GM13977 (cell line): ENCODE measurements around the gene GRIA4.
"Not testable (repeated sequence)": the region's sequence is repeated elsewhere in the genome, so short reads cannot be mapped to it uniquely, and the experiment has no call there.

Source experiments
- DNase-seq: peaks from one replicate; pipeline ENCODE4 v3.0.0; 2012; ENCODE audit warnings: low spot score
- CTCF ChIP-seq: IDR thresholded peaks from 2 replicates; pipeline ENCODE4 v1.5.1; 2012; ENCODE audit warnings: mild to moderate bottlenecking, control low read depth; ENCODE audit not compliant: insufficient read depth; ENCODE audit errors: extremely low read depth, missing control alignments
- in situ Hi-C: fragments of 300-500 bp; cut with MboI; formaldehyde crosslinking; loops from one replicate; pipeline ENCODE4 v1.12.0; 2022; ENCODE audit warnings: low sequenced_read_pairs, low pct_unique_long_range_greater_than_20kb, mixed read lengths, inconsistent platforms; ENCODE audit not compliant: unreplicated experiment

Gene GRIA4

GRCh38 chr11:105781807-105782206 lies 171.9 kb downstream of the GRIA4 start:
- DNase-seq, result no peak

GRCh38 chr11:105783216-105783615 lies 173.3 kb downstream of the GRIA4 start:
- no peak for DNase-seq
- in situ Hi-C loops, result no loop called here
- no peak for TF ChIP-seq CTCF

More at GRCh38 chr11:105781807-105782206, 171.9 kb downstream of the GRIA4 start:
- no peak for TF ChIP-seq CTCF
- in situ Hi-C loops, result no loop called here

- DNase-seq, in situ Hi-C loops: not testable (repeated sequence)
These were observed 176.0 kb downstream of the GRIA4 start for GRCh38 chr11:105785850-105786249.

GRCh38 chr11:105786741-105787140 lies 176.9 kb downstream of the GRIA4 start:
- no peak for TF ChIP-seq CTCF
- no peak for DNase-seq
- in situ Hi-C loops, result no loop called here

- no peak for TF ChIP-seq CTCF
- DNase-seq, result no peak
- in situ Hi-C loops, result no loop called here
These were observed 179.9 kb downstream of the GRIA4 start for GRCh38 chr11:105789579-105790420.

- DNase-seq, result no peak
- in situ Hi-C loops, result no loop called here
- no peak for TF ChIP-seq CTCF
These were observed 181.0 kb downstream of the GRIA4 start for GRCh38 chr11:105790840-105791239.

- in situ Hi-C loops, result no loop called here
- DNase-seq, result no peak
- no peak for TF ChIP-seq CTCF
These were observed 183.2 kb downstream of the GRIA4 start for GRCh38 chr11:105793092-105793491.
